GM23338 (cell line): Measurements from ENCODE around the gene CAPNS2. TPM values are rescaled to one million over a fixed set of nuclear protein-coding genes. Genes with fewer than 3 reads are reported as not detected.

Experiments
- ATAC-seq: fragments of 200-7000 bp; cut with Tn5 transposase; 3 replicates; pipeline ENCODE4 v1.9.1; 2020
- DNase-seq: peaks from one replicate; pipeline ENCODE4 v3.0.0-alpha.2; 2015; ENCODE audit warnings: low spot score
- H2AFZ ChIP-seq: fragments of 200-600 bp; sonication (generic); 2 replicates; pipeline ENCODE4 v1.8.0; 2016; ENCODE audit warnings: antibody characterized with exemption, mild to moderate bottlenecking, moderate library complexity
- H3F3A ChIP-seq: fragments of 200-600 bp; sonication (generic); replicated peaks from 2 replicates; pipeline ENCODE4 v1.8.0; 2017; ENCODE audit warnings: antibody characterized with exemption, mixed run types, low read depth
- H3K27ac ChIP-seq: fragments of 200-600 bp; sonication (generic); 2 replicates; pipeline ENCODE4 v1.6.1; 2016; ENCODE audit warnings: low read depth
- H3K27me3 ChIP-seq: fragments of 200-600 bp; sonication (generic); 2 replicates; pipeline ENCODE4 v1.8.0; 2016; ENCODE audit warnings: mild to moderate bottlenecking, mixed run types, moderate library complexity; ENCODE audit not compliant: insufficient read depth
- H3K36me3 ChIP-seq: fragments of 200-600 bp; sonication (generic); 2 replicates; pipeline ENCODE4 v1.8.0; 2016; ENCODE audit warnings: mild to moderate bottlenecking; ENCODE audit not compliant: insufficient read depth
- H3K4me1 ChIP-seq: fragments of 200-600 bp; sonication (generic); 2 replicates; pipeline ENCODE4 v1.8.0; 2016; ENCODE audit warnings: mild to moderate bottlenecking, moderate library complexity; ENCODE audit not compliant: insufficient read depth
- H3K4me2 ChIP-seq: fragments of 200-600 bp; sonication (generic); 2 replicates; pipeline ENCODE4 v1.7.1; 2017; ENCODE audit warnings: mixed run types
- H3K4me3 ChIP-seq: fragments of 200-600 bp; sonication (generic); 2 replicates; pipeline ENCODE4 v1.6.1; 2016; ENCODE audit warnings: mixed run types
- H3K79me2 ChIP-seq: fragments of 200-600 bp; sonication (generic); replicated peaks from 2 replicates; pipeline ENCODE4 v1.8.0; 2017; ENCODE audit warnings: mild to moderate bottlenecking; ENCODE audit not compliant: insufficient read depth
- H3K9me2 ChIP-seq: fragments of 200-600 bp; sonication (generic); 2 replicates; pipeline ENCODE4 v1.8.0; 2017; ENCODE audit not compliant: insufficient read depth
- H4K20me1 ChIP-seq: fragments of 200-600 bp; sonication (generic); replicated peaks from 2 replicates; pipeline ENCODE4 v1.8.0; 2017; ENCODE audit warnings: mild to moderate bottlenecking; ENCODE audit not compliant: insufficient read depth
- H3K27ac Mint-ChIP-seq: 2 replicates; pipeline ENCODE4 v1.8.0; 2020; ENCODE audit warnings: inconsistent platforms, mild to moderate bottlenecking, moderate library complexity, mixed read lengths
- H3K27me3 Mint-ChIP-seq: 3 replicates; pipeline ENCODE4 v1.8.0; 2022; ENCODE audit warnings: low read depth, mild to moderate bottlenecking, moderate library complexity, mixed read lengths, inconsistent platforms; ENCODE audit not compliant: insufficient read depth, poor library complexity
- H3K36me3 Mint-ChIP-seq: 3 replicates; pipeline ENCODE4 v1.8.0; 2021; ENCODE audit warnings: low read depth, mild to moderate bottlenecking, inconsistent platforms, moderate library complexity, mixed read lengths
- H3K4me1 Mint-ChIP-seq: 3 replicates; pipeline ENCODE4 v1.8.0; 2020; ENCODE audit warnings: mild to moderate bottlenecking, inconsistent platforms, mixed read lengths
- H3K4me3 Mint-ChIP-seq: 3 replicates; pipeline ENCODE4 v1.8.0; 2021; ENCODE audit warnings: moderate library complexity, mild to moderate bottlenecking, inconsistent platforms, mixed read lengths
- H3K9me3 Mint-ChIP-seq: 3 replicates; pipeline ENCODE4 v1.8.0; 2020; ENCODE audit warnings: moderate library complexity, mild to moderate bottlenecking, inconsistent platforms, mixed read lengths
- CREB1 ChIP-seq: fragments of 250-450 bp; sonication (Bioruptor Pico); IDR thresholded peaks from 2 replicates; pipeline ENCODE4 v1.5.0; 2020; ENCODE audit warnings: low read depth, mild to moderate bottlenecking, moderate library complexity
- ETS1 ChIP-seq: IDR thresholded peaks from 2 replicates; pipeline ENCODE4 v1.6.1; 2016; ENCODE audit warnings: antibody characterized with exemption
- EZH2 ChIP-seq: fragments of 200-600 bp; sonication (generic); IDR thresholded peaks from one replicate; pipeline ENCODE4 v1.8.0; 2017; ENCODE audit warnings: antibody characterized with exemption, mild to moderate bottlenecking, low read depth; ENCODE audit not compliant: unreplicated experiment
- JUNB ChIP-seq: IDR thresholded peaks from one replicate; pipeline ENCODE4 v1.6.1; 2016; ENCODE audit warnings: antibody characterized with exemption; ENCODE audit not compliant: unreplicated experiment
- NANOG ChIP-seq: IDR thresholded peaks from 2 replicates; pipeline ENCODE4 v1.6.1; 2016; ENCODE audit warnings: antibody characterized with exemption, borderline replicate concordance
- REST ChIP-seq: IDR thresholded peaks from one replicate; pipeline ENCODE4 v1.6.1; 2018; ENCODE audit warnings: antibody characterized with exemption; ENCODE audit not compliant: unreplicated experiment
- STAT1 ChIP-seq: IDR thresholded peaks from one replicate; pipeline ENCODE4 v1.6.1; 2016; ENCODE audit warnings: antibody characterized with exemption; ENCODE audit not compliant: unreplicated experiment
- ZNF114 ChIP-seq: fragments of 250-450 bp; sonication (Bioruptor Pico); IDR thresholded peaks from 2 replicates; pipeline ENCODE4 v1.5.0; 2020; ENCODE audit warnings: mild to moderate bottlenecking, moderate library complexity
- ZNF331 ChIP-seq: fragments of 250-450 bp; sonication (Bioruptor Pico); IDR thresholded peaks from 2 replicates; pipeline ENCODE4 v1.5.0; 2020; ENCODE audit warnings: low read depth, mild to moderate bottlenecking, moderate library complexity
- polyA plus RNA-seq: library from polyadenylated mRNA; unstranded; fragments of >200 nt; fragmentation: Nextera tagmentation; extraction: Ambion mirVana; gene quantifications from 2 replicates; pipeline ENCODE4 v1.2.1, GENCODE V29; 2016
- total RNA-seq: library from RNA; depleted of rRNA; stranded (reverse); fragments of >200 nt; shearing (Covaris generic); gene quantifications from 2 replicates; pipeline ENCODE4 v1.2.3, GENCODE V29; 2014
- TF ChIP-seq, protein P1 (sequence below): fragments of 250-450 bp; sonication (Bioruptor Pico); IDR thresholded peaks from 2 replicates; pipeline ENCODE4 v1.5.0; 2020; ENCODE audit warnings: mild to moderate bottlenecking, moderate library complexity

The CAPNS2 gene
- total and polyA plus RNA-seq, 2 experiments from 2014 or later = 0.83 TPM; not detected in 1

- no peak overlapping the region for H3K4me2 ChIP-seq
- H3K4me3 Mint-ChIP-seq = no peak overlapping the region
- no peaks in the 10 kb centered on the region for H3K9me3 Mint-ChIP-seq
- H3K27ac Mint-ChIP-seq = no peak overlapping the region; the same call in 1 of the 2 replicates
- H3K9me2 ChIP-seq = no peaks in the 10 kb centered on the region
- no peaks in the 10 kb centered on the region for H3K27me3 ChIP-seq
- no peaks in the 10 kb centered on the region for H3K4me1 Mint-ChIP-seq
- H3K27ac ChIP-seq = no peak overlapping the region
- ATAC-seq = no peak
- no peaks in the 10 kb centered on the region for H3K79me2 ChIP-seq
- no peaks in the 10 kb centered on the region for H3K36me3 Mint-ChIP-seq
- H2AFZ ChIP-seq = no peak overlapping the region
- H3K4me1 ChIP-seq = no peaks in the 10 kb centered on the region
- H3F3A ChIP-seq = no peaks in the 10 kb centered on the region
- TF ChIP-seq ZNF114 (CRISPR knock-in tag) (no peak), ETS1 (no peak), JUNB (no peak), REST (no peak), ZNF331 (no peak), NANOG (no peak), CREB1 (CRISPR knock-in tag) (no peak), EZH2 (no peak), STAT1 (no peak)
- TF ChIP-seq, protein P1, sequence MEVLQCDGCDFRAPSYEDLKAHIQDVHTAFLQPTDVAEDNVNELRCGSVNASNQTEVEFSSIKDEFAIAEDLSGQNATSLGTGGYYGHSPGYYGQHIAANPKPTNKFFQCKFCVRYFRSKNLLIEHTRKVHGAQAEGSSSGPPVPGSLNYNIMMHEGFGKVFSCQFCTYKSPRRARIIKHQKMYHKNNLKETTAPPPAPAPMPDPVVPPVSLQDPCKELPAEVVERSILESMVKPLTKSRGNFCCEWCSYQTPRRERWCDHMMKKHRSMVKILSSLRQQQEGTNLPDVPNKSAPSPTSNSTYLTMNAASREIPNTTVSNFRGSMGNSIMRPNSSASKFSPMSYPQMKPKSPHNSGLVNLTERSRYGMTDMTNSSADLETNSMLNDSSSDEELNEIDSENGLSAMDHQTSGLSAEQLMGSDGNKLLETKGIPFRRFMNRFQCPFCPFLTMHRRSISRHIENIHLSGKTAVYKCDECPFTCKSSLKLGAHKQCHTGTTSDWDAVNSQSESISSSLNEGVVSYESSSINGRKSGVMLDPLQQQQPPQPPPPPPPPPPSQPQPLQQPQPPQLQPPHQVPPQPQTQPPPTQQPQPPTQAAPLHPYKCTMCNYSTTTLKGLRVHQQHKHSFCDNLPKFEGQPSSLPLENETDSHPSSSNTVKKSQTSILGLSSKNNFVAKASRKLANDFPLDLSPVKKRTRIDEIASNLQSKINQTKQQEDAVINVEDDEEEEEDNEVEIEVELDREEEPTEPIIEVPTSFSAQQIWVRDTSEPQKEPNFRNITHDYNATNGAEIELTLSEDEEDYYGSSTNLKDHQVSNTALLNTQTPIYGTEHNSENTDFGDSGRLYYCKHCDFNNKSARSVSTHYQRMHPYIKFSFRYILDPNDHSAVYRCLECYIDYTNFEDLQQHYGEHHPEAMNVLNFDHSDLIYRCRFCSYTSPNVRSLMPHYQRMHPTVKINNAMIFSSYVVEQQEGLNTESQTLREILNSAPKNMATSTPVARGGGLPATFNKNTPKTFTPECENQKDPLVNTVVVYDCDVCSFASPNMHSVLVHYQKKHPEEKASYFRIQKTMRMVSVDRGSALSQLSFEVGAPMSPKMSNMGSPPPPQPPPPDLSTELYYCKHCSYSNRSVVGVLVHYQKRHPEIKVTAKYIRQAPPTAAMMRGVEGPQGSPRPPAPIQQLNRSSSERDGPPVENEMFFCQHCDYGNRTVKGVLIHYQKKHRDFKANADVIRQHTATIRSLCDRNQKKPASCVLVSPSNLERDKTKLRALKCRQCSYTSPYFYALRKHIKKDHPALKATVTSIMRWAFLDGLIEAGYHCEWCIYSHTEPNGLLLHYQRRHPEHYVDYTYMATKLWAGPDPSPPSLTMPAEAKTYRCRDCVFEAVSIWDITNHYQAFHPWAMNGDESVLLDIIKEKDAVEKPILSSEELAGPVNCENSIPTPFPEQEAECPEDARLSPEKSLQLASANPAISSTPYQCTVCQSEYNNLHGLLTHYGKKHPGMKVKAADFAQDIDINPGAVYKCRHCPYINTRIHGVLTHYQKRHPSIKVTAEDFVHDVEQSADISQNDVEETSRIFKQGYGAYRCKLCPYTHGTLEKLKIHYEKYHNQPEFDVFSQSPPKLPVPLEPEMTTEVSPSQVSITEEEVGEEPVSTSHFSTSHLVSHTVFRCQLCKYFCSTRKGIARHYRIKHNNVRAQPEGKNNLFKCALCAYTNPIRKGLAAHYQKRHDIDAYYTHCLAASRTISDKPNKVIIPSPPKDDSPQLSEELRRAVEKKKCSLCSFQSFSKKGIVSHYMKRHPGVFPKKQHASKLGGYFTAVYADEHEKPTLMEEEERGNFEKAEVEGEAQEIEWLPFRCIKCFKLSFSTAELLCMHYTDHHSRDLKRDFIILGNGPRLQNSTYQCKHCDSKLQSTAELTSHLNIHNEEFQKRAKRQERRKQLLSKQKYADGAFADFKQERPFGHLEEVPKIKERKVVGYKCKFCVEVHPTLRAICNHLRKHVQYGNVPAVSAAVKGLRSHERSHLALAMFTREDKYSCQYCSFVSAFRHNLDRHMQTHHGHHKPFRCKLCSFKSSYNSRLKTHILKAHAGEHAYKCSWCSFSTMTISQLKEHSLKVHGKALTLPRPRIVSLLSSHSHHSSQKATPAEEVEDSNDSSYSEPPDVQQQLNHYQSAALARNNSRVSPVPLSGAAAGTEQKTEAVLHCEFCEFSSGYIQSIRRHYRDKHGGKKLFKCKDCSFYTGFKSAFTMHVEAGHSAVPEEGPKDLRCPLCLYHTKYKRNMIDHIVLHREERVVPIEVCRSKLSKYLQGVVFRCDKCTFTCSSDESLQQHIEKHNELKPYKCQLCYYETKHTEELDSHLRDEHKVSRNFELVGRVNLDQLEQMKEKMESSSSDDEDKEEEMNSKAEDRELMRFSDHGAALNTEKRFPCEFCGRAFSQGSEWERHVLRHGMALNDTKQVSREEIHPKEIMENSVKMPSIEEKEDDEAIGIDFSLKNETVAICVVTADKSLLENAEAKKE = no peak
- H4K20me1 ChIP-seq = no peaks in the 10 kb centered on the region
- DNase-seq = no peak
- no peak overlapping the region for H3K4me3 ChIP-seq
- peaks cover 2% of the 10 kb centered on the region for H3K27me3 Mint-ChIP-seq
- H3K36me3 ChIP-seq = no peaks in the 10 kb centered on the region
Measured at GRCh38 chr16:55532227-55532626, 34.3 kb upstream of the CAPNS2 start.
